HL-60 (cell line): Measurements from ENCODE around the gene ESYT2.

ENCODE experiments used
- CTCF ChIP-seq: IDR thresholded peaks from one replicate; pipeline ENCODE4 v1.5.1; 2011; ENCODE audit warnings: low read length, control low read depth, inconsistent platforms; ENCODE audit not compliant: insufficient read depth
- SPI1 ChIP-seq: IDR thresholded peaks from 2 replicates; pipeline ENCODE4 v1.6.1; 2012; ENCODE audit warnings: low read depth, mild to moderate bottlenecking, borderline replicate concordance

- no peak for TF ChIP-seq SPI1
- TF ChIP-seq CTCF = no peak
These were observed 96.1 kb downstream of the ESYT2 start for GRCh38 chr7:158733220-158733519.
